MM.1S (cell line): Measurements from ENCODE around the gene ENOX1.

Source experiments
- DNase-seq: peaks from one replicate; pipeline ENCODE4 v3.0.0-alpha.2; 2015
- H2AFZ ChIP-seq: fragments of 300-600 bp; sonication (generic); 2 replicates; pipeline ENCODE4 v1.6.0; 2016; ENCODE audit warnings: antibody characterized with exemption, low read length
- H3F3A ChIP-seq: fragments of 300-600 bp; sonication (generic); 2 replicates; pipeline ENCODE4 v1.6.1; 2016; ENCODE audit warnings: mild to moderate bottlenecking, antibody characterized with exemption, low read length, moderate library complexity, mixed read lengths; ENCODE audit not compliant: insufficient read depth
- H3K27ac ChIP-seq: fragments of 300-600 bp; sonication (generic); 2 replicates; pipeline ENCODE4 v1.5.1; 2016; ENCODE audit warnings: mild to moderate bottlenecking, low read length
- H3K27me3 ChIP-seq: fragments of 300-600 bp; sonication (generic); replicated peaks from 2 replicates; pipeline ENCODE4 v1.6.0; 2016; ENCODE audit warnings: low read length; ENCODE audit not compliant: insufficient read depth
- H3K36me3 ChIP-seq: fragments of 300-600 bp; sonication (generic); replicated peaks from 2 replicates; pipeline ENCODE4 v1.6.1; 2016; ENCODE audit warnings: mild to moderate bottlenecking, low read length, mixed read lengths; ENCODE audit not compliant: insufficient read depth
- H3K4me1 ChIP-seq: fragments of 300-600 bp; sonication (generic); 2 replicates; pipeline ENCODE4 v1.6.1; 2016; ENCODE audit warnings: low read length, mixed read lengths
- H3K4me2 ChIP-seq: fragments of 300-600 bp; sonication (generic); 2 replicates; pipeline ENCODE4 v1.6.0; 2016; ENCODE audit warnings: low read depth, low read length
- H3K4me3 ChIP-seq: fragments of 300-600 bp; sonication (generic); 2 replicates; pipeline ENCODE4 v1.5.1; 2016; ENCODE audit warnings: low read length, mixed read lengths
- H3K79me2 ChIP-seq: fragments of 300-600 bp; sonication (generic); 2 replicates; pipeline ENCODE4 v1.6.1; 2016; ENCODE audit warnings: mixed run types, low read length, mixed read lengths
- H3K9ac ChIP-seq: fragments of 300-600 bp; sonication (generic); 2 replicates; pipeline ENCODE4 v1.6.1; 2016; ENCODE audit warnings: low read length, mixed read lengths
- H3K9me2 ChIP-seq: fragments of 300-600 bp; sonication (generic); replicated peaks from 2 replicates; pipeline ENCODE4 v1.6.1; 2016; ENCODE audit warnings: mild to moderate bottlenecking, low read length, mixed read lengths; ENCODE audit not compliant: insufficient read depth
- H3K9me3 ChIP-seq: fragments of 300-600 bp; sonication (generic); replicated peaks from 2 replicates; pipeline ENCODE4 v1.6.1; 2016; ENCODE audit warnings: mild to moderate bottlenecking, low read length, mixed read lengths; ENCODE audit not compliant: insufficient read depth
- H4K20me1 ChIP-seq: fragments of 300-600 bp; sonication (generic); 2 replicates; pipeline ENCODE4 v1.6.1; 2016; ENCODE audit warnings: mild to moderate bottlenecking, low read length, moderate library complexity, mixed read lengths; ENCODE audit not compliant: insufficient read depth
- EZH2 ChIP-seq: fragments of 300-600 bp; sonication (generic); optimal IDR thresholded peaks from 2 replicates; pipeline ENCODE3; 2017; ENCODE audit warnings: low read depth, mild to moderate bottlenecking, antibody characterized with exemption, low read length, mixed read lengths
- EZH2phosphoT487 ChIP-seq: fragments of 300-600 bp; sonication (generic); IDR thresholded peaks from 2 replicates; pipeline ENCODE4 v1.6.1; 2018; ENCODE audit warnings: antibody characterized with exemption, low read length
- TF ChIP-seq, protein P1 (sequence below): fragments of 300-600 bp; sonication (generic); IDR thresholded peaks from 2 replicates; pipeline ENCODE4 v1.5.1; 2016; ENCODE audit warnings: antibody characterized with exemption, low read length, mixed read lengths

Gene ENOX1

DNA sequence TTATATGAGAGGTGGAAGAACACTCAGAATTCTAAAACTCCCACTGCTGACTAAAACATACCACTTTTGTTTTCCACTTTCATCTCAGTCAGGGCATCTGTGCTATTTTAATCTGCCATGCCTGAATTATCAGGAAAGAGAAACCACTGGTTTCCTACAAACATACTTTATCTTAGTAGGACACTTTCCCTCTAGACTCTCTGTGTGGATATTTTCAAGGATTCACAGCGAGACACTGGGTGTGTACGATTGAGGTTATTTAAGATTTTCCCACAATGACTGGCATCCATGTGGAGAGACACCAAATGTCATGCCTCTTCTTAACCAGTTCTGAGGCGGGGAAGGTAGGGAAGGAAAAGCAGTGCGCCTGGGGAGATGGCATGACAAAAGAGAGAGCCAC lies 212.2 kb downstream of the ENOX1 start:
- Histone ChIP-seq H3K9ac (no peak overlapping the region), H3K36me3 (no peaks in the 10 kb centered on the region), H3K79me2 (no peaks in the 10 kb centered on the region), H3F3A (no peaks in the 10 kb centered on the region), H3K27me3 (no peaks in the 10 kb centered on the region), H3K9me3 (no peaks in the 10 kb centered on the region), H3K9me2 (no peaks in the 10 kb centered on the region), H3K4me3 (no peak overlapping the region), H3K27ac (no peak overlapping the region), H3K4me2 (no peak overlapping the region), H3K4me1 (no peaks in the 10 kb centered on the region), H2AFZ (no peak overlapping the region), H4K20me1 (no peaks in the 10 kb centered on the region)
- DNase-seq = no peak
- TF ChIP-seq, protein P1, sequence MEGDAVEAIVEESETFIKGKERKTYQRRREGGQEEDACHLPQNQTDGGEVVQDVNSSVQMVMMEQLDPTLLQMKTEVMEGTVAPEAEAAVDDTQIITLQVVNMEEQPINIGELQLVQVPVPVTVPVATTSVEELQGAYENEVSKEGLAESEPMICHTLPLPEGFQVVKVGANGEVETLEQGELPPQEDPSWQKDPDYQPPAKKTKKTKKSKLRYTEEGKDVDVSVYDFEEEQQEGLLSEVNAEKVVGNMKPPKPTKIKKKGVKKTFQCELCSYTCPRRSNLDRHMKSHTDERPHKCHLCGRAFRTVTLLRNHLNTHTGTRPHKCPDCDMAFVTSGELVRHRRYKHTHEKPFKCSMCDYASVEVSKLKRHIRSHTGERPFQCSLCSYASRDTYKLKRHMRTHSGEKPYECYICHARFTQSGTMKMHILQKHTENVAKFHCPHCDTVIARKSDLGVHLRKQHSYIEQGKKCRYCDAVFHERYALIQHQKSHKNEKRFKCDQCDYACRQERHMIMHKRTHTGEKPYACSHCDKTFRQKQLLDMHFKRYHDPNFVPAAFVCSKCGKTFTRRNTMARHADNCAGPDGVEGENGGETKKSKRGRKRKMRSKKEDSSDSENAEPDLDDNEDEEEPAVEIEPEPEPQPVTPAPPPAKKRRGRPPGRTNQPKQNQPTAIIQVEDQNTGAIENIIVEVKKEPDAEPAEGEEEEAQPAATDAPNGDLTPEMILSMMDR = no peak
- TF ChIP-seq EZH2 (no peak), EZH2phosphoT487 (no peak)

DNA sequence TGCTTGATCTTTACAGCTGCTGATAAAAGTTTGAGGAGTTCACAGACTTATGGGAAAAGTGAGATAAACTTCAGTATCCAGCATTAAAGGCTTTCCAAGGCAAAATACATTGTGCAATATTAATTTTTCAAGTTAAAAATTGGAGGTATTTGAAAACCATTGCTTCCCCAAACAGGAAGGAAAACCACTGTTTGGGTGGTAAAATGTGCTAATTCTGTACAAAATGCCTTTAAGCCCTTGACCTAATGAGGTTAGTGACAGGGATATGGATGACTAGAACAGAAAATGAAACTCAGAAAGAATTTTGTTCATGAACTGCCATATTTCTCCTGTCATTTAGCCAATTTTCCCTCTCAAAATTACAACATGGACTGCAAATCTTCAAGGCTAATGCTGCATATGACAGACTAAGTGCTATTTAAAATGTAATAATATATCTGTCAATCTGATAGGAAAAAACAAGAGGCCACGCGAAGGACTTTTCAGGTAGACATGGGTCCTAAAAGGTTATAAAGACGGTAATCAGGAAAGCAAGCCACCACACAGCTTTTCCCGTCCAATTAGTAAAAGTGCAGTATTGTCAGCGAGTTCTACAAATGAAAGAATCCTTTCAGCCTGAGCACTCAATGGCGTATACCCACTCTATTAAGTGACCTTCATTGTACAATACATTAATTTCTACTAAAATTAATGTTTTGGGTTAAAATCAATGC lies 212.8 kb downstream of the ENOX1 start:
- H3K4me3 ChIP-seq = no peak overlapping the region
- no peak overlapping the region for H2AFZ ChIP-seq
- H3K9ac ChIP-seq = no peak overlapping the region
- no peaks in the 10 kb centered on the region for H3K79me2 ChIP-seq
- no peak overlapping the region for H3K27ac ChIP-seq
- H3K36me3 ChIP-seq = no peaks in the 10 kb centered on the region
- TF ChIP-seq, protein P1 = no peak
- no peaks in the 10 kb centered on the region for H3F3A ChIP-seq
- H3K9me2 ChIP-seq = no peaks in the 10 kb centered on the region
- no peaks in the 10 kb centered on the region for H3K4me1 ChIP-seq
- H3K9me3 ChIP-seq = no peaks in the 10 kb centered on the region
- no peak for DNase-seq
- no peak overlapping the region for H3K4me2 ChIP-seq
- H3K27me3 ChIP-seq = no peaks in the 10 kb centered on the region
- no peaks in the 10 kb centered on the region for H4K20me1 ChIP-seq

DNA sequence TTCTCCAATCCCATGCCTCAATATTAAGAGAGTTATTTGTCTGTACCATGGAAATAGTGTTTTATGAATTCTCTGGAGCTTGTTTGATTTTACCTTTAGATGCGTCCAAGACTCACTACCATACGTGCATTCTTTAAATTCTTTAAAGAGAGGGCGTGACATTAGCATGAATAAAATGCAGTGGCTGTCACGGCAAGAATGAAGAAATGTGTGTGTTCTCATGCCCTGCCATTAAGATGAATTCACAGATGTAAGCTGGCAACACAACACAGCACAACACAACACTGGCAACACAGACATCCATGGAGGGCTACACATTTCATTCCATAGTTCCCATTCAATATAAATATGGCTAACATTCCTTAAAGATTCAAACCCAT lies 213.4 kb downstream of the ENOX1 start:
- TF ChIP-seq, protein P1 = no peak
- TF ChIP-seq EZH2phosphoT487 = no peak
- TF ChIP-seq EZH2 = no peak
- DNase-seq = no peak
- H3K9ac ChIP-seq = no peak overlapping the region
- H3K4me2 ChIP-seq = no peak overlapping the region
- no peaks in the 10 kb centered on the region for H3K36me3 ChIP-seq
- no peaks in the 10 kb centered on the region for H4K20me1 ChIP-seq
- no peaks in the 10 kb centered on the region for H3K9me3 ChIP-seq
- no peaks in the 10 kb centered on the region for H3K79me2 ChIP-seq
- no peak overlapping the region for H3K4me3 ChIP-seq
- H3F3A ChIP-seq = no peaks in the 10 kb centered on the region
- H3K27me3 ChIP-seq = no peaks in the 10 kb centered on the region
- no peaks in the 10 kb centered on the region for H3K4me1 ChIP-seq
- no peak overlapping the region for H2AFZ ChIP-seq
- H3K9me2 ChIP-seq = no peaks in the 10 kb centered on the region
- H3K27ac ChIP-seq = no peak overlapping the region
